H1 (cell line): ENCODE measurements around the gene OXNAD1.

Experiments
- CBX8 ChIP-seq: fragments of 300-800, 300-1000 bp; sonication (generic); IDR thresholded peaks from 2 replicates; pipeline ENCODE4 v1.7.1; 2016; ENCODE audit warnings: low read depth, low read length, borderline replicate concordance
- CHD2 ChIP-seq: IDR thresholded peaks from 2 replicates; pipeline ENCODE4 v1.6.1; 2012; ENCODE audit warnings: low read length, improper control_type of control experiment
- EGR1 ChIP-seq: IDR thresholded peaks from 2 replicates; pipeline ENCODE4 v1.6.1; 2011; ENCODE audit warnings: low read depth, low read length, borderline replicate concordance
- HDAC2 ChIP-seq, 2 experiments: fragments of 300-600 bp in 1 of 2; sonication (generic) in 1 of 2; IDR thresholded peaks; 2 replicates each; pipeline ENCODE4 v1.6.1; 2011 to 2012; ENCODE audit warnings: low read depth in 2 of 2, low read length in 2 of 2, mild to moderate bottlenecking in 2 of 2, moderate library complexity in 2 of 2, borderline replicate concordance in 1 of 2, inconsistent platforms in 1 of 2
- JUND ChIP-seq: IDR thresholded peaks from 2 replicates; pipeline ENCODE4 v1.6.1; 2011; ENCODE audit warnings: mild to moderate bottlenecking, improper control_type of control experiment, low read length
- POLR2A ChIP-seq, 2 experiments: IDR thresholded peaks; 1 replicate in 1 of 2; 2 replicates in 1 of 2; pipeline ENCODE4 v1.6.1; 2011; ENCODE audit warnings: low read depth in 2 of 2, low read length in 2 of 2, mild to moderate bottlenecking in 2 of 2; ENCODE audit errors: control extremely low read depth in 1 of 2
- TF ChIP-seq, protein P1 (sequence below), 3 experiments: IDR thresholded peaks; 1 replicate in 2 of 3; 2 replicates in 1 of 3; pipeline versions ENCODE4 v1.5.1 to v1.6.1; 2011; ENCODE audit warnings: low read length in 3 of 3, mild to moderate bottlenecking in 3 of 3, inconsistent platforms in 2 of 3, low read depth in 1 of 3, moderate library complexity in 1 of 3; ENCODE audit not compliant: insufficient read depth in 1 of 3; ENCODE audit errors: control extremely low read depth in 1 of 3

GRCh38 chr3:16251316-16252085 lies 13.5 kb upstream of the OXNAD1 start:
- TF ChIP-seq, protein P1, sequence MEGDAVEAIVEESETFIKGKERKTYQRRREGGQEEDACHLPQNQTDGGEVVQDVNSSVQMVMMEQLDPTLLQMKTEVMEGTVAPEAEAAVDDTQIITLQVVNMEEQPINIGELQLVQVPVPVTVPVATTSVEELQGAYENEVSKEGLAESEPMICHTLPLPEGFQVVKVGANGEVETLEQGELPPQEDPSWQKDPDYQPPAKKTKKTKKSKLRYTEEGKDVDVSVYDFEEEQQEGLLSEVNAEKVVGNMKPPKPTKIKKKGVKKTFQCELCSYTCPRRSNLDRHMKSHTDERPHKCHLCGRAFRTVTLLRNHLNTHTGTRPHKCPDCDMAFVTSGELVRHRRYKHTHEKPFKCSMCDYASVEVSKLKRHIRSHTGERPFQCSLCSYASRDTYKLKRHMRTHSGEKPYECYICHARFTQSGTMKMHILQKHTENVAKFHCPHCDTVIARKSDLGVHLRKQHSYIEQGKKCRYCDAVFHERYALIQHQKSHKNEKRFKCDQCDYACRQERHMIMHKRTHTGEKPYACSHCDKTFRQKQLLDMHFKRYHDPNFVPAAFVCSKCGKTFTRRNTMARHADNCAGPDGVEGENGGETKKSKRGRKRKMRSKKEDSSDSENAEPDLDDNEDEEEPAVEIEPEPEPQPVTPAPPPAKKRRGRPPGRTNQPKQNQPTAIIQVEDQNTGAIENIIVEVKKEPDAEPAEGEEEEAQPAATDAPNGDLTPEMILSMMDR (IDR thresholded peaks at IDR 0.05; ENCODE audit: control extremely low read depth in 1 of 3, insufficient read depth in 1 of 3, low read depth in 1 of 3, low read length in 3 of 3): no peak
- TF ChIP-seq POLR2A (IDR thresholded peaks at IDR 0.05; ENCODE audit: control extremely low read depth in 1 of 2, low read depth in 2 of 2, low read length in 2 of 2) (no peak), JUND (no peak), EGR1 (no peak), HDAC2 (IDR thresholded peaks at IDR 0.05; ENCODE audit: borderline replicate concordance in 1 of 2, low read depth in 2 of 2, low read length in 2 of 2) (no peak), CBX8 (no peak), CHD2 (no peak)
